GM19372 (cell line): ENCODE results near the gene ETNK2.

Experiments
- ATAC-seq: cut with Tn5 transposase; IDR thresholded peaks from one replicate; pipeline ENCODE4 v1.9.1; 2021; ENCODE audit warnings: mild to moderate bottlenecking, low read depth, moderate library complexity; ENCODE audit not compliant: unreplicated experiment

ETNK2 gene, protein sequence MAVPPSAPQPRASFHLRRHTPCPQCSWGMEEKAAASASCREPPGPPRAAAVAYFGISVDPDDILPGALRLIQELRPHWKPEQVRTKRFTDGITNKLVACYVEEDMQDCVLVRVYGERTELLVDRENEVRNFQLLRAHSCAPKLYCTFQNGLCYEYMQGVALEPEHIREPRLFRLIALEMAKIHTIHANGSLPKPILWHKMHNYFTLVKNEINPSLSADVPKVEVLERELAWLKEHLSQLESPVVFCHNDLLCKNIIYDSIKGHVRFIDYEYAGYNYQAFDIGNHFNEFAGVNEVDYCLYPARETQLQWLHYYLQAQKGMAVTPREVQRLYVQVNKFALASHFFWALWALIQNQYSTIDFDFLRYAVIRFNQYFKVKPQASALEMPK

DNA sequence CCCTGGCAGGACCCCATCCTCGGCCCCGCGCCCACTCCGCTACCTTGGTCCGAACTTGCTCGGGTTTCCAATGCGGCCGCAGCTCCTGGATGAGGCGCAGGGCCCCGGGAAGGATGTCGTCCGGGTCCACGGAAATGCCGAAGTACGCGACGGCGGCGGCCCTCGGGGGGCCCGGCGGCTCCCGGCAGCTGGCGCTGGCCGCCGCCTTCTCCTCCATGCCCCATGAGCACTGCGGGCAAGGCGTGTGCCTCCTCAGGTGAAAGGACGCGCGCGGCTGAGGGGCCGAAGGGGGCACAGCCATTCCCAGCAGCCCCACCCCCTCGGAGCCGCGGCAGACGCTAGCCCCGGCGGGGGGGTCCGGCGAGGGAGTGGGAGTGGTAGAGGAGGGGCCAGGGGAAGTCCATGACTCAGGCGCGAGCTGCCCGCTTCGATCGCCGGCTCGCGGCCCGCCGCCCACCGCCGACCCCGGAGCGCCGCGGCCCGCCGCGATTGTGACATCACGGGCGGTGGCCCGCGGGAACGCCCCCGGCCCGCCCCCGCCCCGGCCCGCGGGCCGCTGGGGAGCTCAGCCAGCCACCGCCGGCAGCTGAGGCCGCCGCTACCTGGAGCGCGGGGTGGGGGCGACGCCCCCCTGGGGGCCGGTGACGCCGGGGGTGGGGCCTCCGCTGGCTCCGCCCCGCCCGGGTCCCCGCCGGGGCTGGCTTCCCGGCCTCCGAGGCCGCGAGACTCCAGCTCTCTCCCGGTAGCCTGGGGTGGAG lies at the start of gene ETNK2:
Gene ETNK2, minus strand, starts transcription at position 493 of the 758 bp plus-strand sequence. Its CDS starts 192 bp downstream, at position 301.
- ATAC-seq = no peak

GRCh38 chr1:204201348-204202040 lies 49.6 kb upstream of the ETNK2 start:
- no peak for ATAC-seq

DNA sequence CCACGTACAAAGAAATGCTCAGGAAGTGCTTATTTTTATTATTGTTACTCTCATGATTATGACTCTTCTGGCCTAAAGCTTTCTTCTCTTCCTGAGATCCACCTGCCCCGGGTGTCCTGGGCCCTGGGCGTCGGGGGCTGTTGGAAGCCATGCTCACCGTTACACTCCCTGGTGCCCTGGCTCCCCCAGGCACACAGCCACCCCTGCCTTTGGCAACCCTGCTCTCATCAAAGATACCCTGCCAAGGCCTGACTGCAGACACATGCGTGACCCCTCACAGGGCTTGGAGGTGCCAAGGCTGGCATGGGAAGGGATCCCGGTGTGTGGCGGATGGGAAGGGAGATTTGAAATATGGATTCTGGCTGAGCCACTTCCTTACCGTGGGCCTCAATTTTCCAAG lies 47.7 kb upstream of the ETNK2 start:
- no peak for ATAC-seq

GRCh38 chr1:204198348-204199340 lies 46.8 kb upstream of the ETNK2 start:
- ATAC-seq = no peak

GRCh38 chr1:204197068-204197467 lies 45.2 kb upstream of the ETNK2 start:
- no peak for ATAC-seq

- no peak for ATAC-seq
Observed at GRCh38 chr1:204196068-204196795, 44.4 kb upstream of the ETNK2 start, which contains the start of gene KISS1. Gene KISS1, minus strand, starts transcription at chr1:204196491. Its CDS starts 3,615 bp downstream, at chr1:204192876.

DNA sequence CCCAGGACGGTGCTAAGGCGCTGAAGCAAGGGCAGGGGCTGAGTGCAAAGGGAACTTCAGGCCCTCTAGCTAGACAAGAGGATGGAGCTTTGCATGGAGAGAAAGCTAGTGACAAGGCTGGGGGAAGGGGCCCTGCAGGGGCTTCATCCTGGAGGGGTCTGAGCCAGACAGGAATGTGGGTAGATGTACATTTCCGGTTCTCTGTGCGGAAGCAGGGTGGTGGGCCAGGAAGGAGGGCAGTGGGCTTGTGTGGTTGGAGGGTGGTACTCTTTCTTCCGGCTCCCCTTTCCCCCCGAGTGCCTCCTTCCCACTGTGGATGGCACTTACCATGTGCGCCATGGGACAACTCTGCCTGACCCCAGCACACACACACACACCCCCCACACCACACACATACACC lies 42.9 kb upstream of the ETNK2 start:
- ATAC-seq = no peak

DNA sequence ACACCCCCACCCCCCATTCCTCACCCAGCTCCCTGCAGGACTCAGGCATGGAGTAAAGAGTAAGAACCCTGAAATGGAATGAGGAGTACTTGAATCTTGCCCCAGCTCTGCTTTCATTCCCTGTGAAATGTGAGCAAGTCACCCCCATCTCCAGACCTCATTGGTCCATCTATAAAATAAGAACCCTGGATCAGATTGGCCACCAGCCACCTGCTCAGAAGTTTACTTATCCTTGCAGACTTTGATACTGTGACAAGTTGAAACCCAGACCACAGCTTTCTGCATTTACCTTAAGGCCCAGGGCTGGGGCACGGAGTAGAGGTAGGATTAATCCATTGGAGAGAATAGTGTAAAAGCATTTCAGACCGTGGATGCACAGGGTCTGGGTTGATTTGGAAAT lies 42.2 kb upstream of the ETNK2 start:
- no peak for ATAC-seq

GRCh38 chr1:204192589-204193352 lies 40.9 kb upstream of the ETNK2 start:
- no peak for ATAC-seq

DNA sequence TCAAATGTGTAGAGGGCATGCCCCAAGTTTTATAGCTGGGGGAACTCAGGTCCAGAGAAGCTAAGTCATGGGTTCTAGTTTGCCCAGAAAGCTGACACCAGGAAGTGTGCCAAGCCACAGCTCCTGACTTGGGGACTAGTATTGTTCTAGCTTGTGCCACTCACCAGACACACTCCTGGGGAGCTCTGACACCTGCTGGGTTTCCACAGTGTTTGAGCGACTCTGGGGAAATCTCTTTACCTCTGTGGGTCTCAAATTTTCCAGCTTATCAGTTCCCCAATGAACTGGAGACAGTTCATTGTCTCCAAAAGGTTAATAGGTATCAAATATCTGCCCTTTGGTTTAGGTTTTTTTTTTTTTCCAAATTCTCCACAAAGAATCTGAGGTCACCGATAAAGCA lies 40.2 kb upstream of the ETNK2 start:
- ATAC-seq = no peak

DNA sequence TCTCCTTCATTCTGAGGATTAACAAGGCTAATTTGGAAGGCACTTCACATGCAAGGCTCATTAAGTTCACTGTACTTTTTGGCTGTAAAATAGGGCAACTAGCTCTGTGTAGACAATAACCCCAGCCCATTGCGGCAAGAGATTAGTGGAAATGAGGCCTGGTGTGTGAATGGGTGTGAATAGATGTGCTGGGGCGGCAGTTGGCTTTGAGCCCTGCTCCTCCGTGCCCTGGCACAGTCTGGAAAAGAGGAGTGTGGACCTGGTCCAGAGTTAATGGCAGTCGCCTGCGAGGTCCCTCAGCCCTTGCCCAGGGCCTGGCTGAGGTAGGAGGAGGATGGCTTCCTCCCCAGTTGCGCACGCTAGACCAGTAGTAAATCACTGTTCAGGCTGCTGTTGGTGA lies 39.6 kb upstream of the ETNK2 start:
- no peak for ATAC-seq

DNA sequence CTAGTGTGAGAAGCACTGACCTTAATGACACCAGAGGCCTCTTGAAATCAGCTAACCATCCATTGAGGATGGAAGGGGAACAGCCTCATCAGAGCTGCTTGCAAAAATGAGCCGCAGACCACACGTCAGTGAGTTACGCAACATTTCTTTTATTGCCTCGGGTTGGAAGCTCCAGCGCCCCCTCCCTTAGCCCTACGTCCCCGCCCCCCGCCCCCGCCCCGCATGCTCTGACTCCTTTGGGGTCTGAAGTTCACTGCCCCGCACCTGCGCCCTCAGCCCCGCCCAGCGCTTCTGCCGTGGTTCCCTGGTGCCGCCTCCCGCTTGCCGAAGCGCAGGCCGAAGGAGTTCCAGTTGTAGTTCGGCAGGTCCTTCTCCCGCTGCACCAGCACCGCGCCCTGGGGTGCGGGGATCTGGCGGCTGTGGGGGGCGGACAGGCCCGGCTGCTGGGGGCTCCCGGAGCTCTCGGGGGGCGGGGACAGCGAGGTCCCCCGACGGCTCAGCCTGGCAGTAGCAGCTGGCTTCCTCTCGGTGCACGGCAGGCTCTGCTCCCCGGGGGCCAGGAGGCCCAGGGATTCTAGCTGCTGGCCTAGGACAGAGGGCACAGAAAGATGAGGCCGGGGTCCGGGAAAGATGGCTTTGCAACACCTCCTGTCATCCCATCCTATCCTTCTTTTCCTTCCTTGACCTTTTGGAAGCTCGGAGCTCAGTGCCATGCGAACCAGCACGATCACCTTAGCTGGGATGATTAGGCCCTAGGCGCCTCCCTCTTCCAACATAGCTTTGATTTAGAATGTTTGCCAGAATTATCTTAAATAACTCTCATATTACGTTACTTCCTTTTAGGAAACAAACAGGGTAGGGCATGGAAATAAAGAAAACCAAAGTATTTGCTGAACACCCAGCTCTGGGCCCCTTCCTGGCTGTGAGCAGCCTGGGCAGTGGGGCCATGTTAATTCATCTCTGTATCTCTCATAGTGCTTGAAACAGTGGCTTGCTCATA lies 38.7 kb upstream of the ETNK2 start:
- ATAC-seq = no peak

GRCh38 chr1:204188959-204189639 lies 37.3 kb upstream of the ETNK2 start:
- no peak for ATAC-seq

DNA sequence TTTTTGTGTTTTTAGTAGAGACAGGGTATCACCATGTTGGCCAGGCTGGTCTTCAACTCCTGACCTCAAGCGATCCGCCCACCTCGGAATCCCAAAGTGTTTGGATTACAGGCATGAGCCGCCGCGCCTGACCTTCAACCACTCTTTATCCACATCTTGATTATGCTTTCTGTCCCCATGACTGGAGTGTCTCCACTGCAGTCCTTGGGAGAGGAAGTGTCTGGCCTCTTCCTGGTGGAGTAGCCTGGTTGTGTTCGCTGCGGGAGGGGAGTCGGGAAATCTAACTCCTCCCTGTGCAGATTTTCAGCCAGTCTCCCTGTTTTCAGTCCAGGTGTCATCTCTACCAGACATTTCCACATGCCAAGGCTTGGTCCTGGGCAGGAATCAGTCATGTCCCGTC lies 34.8 kb upstream of the ETNK2 start:
- no peak for ATAC-seq

GRCh38 chr1:204181116-204181515 lies 29.3 kb upstream of the ETNK2 start:
- ATAC-seq = no peak

DNA sequence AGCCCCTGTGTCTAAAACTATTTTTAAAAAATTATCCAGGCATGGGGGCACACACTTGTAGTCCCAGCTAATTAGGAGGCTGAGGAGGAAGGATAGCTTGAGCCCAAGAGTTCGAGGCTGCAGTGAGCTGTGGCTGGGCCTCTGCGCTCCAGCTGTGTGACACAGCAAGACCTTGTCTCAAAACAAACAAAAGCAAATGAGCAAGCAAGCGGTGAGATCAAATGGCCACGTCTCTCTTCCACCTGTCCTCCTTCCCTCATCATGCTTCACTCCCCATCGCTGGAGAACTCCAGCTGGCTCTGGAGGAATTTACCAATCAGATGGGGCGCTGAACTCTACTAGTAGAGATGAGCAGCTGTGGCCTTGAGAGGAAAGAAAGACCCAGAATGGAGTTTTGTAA lies 28.3 kb upstream of the ETNK2 start:
- ATAC-seq = no peak
